CD4-positive, alpha-beta T cell treated with Interleukin-21 for 1 hour (primary cell): ENCODE results near the gene STX2.
"Not testable (repeated sequence)": the region's sequence is repeated elsewhere in the genome, so short reads cannot be mapped to it uniquely, and the experiment has no call there.

Source experiments
- DNase-seq: peaks from one replicate; pipeline ENCODE4 v3.0.0-alpha.2; 2020

Gene STX2

DNA sequence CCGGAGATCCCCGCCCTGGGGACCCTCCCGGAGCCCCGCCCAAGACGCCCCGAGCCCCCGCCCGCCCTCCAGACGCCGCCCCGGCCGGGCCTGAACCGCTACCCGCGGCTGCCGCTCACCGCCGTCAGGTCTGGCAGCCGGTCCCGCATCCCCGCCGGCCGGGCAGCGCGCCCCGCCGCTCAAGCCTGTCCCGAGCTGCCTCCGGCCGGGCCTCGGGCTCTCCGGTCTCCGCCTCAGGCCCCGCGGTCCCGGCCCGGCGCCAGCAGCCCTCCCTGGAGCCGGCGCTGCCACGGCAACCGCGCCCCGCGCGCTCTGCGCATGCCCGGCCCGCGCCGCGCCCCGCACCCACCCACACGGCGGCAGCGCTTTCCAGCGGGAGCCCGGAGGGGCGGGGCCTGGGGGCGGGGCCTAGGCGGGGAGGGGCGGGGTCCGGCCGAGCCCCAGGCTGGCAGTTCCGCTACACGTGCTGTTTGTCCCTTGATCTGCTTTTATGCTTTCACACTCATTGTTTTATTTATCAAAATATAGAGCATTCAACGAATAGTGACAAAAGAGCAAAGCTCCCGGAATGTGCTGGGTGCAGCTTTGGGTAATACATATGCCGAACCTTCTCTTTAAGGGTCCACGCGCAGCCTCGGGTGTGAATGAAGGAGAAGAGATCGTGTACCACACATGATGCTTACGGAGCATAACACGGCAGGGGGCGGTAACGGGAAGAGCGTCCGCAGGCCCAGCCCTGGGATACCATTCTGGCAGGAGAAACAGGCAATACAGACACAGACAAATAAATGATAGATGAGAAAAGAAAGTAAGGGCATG lies at the start of gene STX2:
Gene STX2, minus strand, starts transcription at position 300 of the 819 bp plus-strand sequence. Its CDS starts 151 bp downstream, at position 149.
- peak; percentile 90 for DNase-seq

GRCh38 chr12:130887190-130887589 lies 48.1 kb upstream of the STX2 start:
- not testable (repeated sequence) for DNase-seq

DNA sequence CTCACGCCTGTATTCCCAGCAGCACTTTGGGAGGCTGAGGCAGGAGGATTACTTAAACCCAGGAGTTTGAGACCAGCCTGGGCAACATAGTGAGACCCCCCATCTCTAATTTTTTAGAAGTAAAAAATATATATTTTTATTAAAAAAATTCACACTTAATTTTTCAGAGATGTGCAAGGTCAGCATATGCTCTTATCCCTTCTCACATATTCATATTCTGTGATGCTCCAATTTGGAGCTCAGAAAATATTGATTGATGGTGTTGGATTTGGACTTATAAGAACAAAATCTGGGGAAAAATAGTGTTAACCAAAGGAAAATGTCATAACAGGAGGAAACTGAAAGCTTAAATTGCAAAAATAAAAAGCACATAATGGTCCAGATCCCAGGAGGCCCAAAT lies 42.5 kb upstream of the STX2 start:
- DNase-seq: no peak

DNA sequence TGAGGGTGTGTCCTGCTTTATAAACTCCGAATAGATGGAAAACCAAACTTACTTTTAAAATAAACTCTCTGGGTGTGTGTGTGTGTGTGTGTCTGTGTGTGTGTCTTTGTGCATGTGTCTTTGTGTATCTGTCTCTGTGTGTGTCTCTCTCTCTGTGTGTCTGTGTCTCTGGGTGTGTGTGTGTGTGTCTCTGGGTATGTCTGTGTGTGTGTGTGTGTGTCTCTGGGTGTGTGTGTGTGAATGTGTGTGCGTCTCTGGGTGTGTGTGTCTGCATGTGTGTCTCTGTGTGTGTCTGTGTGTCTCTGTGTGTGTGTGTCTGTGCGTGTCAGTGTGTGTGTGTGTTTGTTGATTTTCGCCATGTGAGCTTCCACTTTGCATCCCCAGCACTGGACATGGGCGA lies 42.0 kb upstream of the STX2 start:
- no peak for DNase-seq

DNA sequence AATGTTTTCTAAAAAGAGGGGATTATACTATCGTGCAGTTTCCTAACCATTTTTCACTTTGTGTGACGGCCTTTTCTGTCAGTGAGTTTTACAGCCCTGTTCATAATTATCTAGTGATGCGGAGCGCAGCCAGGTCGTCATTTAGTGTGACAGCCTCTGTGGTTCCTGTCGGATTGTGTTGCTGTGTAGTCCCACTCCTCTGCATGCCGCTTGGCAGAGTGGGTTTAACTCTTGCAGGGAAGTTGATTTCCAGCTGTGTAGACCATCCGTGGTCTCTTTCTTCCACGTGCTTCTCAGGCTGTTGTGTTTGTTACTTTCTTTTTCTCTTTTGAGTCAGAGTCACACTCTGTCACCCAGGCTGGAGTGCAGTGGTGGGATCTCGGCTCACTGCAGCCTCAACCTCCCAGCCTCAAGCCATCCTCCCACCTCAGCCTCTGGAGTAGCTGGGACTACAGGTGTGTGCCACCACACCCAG lies 41.4 kb upstream of the STX2 start:
- DNase-seq: no peak

DNA sequence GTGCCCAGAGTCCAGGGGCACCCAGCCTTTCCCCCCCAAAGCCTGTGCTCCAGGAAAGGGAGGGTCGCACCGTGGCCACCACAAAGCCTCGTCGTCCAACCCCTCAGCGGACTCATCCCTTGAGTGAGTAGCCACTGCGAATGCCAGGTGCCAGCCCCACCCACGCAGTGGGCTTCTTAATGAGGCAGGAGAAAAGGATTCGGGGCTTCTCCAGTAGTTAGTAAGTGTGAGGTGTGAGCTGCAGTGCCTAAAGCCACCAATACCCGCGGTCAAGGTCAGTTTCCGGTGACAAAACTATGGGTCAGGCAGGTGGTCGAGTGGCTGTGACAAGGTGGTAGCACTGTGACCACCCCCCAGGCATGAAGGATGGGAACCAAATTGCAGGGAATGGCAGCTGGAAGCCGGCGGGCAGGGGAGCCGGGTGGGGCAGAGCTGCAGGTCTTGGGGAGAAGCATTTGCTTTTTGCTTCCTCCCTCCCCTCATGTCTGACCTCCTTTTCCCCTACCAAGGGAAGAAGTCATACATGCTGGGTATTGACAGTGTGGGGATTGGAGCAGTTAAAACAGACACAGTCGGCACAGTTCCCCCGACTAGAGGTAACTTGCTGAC lies 40.8 kb upstream of the STX2 start:
- no peak for DNase-seq

DNA sequence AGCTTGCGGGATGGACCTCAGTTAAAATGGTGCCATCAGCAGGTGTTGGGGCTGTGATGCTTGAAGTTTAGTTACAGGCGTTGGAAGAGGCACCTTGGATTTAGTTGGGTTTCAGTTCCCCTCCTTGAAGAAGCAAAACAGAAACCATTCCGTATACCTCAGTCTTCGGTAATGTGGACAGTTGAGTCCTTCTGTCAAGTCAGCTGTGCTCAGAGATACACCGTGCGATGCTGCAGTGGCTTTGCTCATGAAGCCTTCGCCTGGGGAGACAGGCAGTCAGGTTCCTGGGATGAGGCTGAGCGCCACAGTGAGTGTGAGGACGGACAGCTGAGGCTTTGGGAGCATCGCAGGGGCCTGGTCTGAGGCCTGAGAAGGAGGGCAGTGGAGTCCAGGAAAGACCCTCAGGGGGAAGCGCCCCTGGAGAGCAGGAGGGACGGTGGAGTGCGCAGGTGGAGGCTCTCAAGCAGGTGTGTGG lies 40.2 kb upstream of the STX2 start:
- no peak for DNase-seq

DNA sequence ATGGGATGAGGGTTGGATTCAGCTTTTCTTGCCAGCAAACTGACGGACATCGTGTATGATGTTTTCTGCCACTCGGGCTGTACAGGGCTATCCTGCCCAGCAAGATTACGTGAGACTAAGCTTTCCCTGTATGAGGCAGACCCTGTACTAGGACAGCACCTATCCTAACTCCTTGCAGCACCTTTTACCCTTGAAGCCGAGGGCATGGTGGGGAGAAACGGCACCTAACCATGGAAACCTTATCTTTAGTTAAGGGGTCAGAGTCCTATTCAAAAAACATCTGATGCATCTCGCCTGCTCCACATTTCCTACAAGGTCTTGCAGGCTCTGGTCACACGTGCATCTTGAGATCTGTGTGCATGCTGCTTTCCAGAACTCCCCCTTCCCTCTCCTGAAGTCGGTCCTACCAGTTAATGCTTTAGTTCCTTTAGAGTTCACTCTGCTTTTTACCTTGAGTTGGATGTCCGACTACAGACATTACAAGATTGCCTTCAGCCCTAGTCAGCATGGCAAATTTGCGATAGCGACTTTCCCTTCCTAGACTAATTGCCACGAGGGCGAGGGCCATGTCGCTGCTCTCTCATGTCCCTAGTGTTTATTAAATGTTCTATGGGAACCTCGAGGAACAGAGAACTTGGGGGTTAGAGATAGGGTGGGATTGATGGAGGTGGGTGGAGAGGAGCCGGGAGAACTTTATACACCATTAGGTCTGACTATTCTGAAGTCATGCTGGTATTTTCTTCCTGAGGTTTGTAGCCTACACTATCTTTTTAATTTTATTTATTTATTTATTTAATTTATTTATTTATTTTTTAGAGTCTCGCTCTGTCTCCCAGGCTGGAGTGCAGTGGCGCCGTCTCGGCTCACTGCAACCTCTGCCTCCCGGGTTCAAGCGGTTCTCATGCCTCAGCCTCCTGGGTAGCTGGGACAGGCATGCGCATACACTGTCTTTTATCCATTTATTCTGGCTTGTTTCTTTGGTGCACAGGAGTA lies 39.4 kb upstream of the STX2 start:
- DNase-seq: no peak

GRCh38 chr12:130877333-130877732 lies 38.3 kb upstream of the STX2 start:
- no peak for DNase-seq

GRCh38 chr12:130876758-130877157 lies 37.7 kb upstream of the STX2 start:
- no peak for DNase-seq

DNA sequence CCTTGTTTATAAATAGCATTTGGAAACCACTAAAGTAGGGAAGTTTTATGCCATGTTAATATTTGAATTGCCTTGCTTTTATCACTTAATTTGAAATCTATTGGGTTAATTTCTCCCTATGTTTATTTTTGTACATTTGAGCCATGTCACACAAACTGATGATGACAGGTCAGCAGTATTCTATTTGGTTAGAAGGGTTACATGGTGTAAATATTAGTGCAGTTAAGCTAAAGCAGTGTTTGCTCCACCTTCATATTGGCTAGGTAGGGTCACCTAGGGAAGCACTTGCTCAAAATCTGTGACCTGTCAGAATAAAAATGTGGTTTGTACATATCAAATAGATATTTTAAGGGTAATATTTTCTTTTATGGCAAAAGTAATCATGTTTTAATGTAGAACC lies 37.2 kb upstream of the STX2 start:
- no peak for DNase-seq

DNA sequence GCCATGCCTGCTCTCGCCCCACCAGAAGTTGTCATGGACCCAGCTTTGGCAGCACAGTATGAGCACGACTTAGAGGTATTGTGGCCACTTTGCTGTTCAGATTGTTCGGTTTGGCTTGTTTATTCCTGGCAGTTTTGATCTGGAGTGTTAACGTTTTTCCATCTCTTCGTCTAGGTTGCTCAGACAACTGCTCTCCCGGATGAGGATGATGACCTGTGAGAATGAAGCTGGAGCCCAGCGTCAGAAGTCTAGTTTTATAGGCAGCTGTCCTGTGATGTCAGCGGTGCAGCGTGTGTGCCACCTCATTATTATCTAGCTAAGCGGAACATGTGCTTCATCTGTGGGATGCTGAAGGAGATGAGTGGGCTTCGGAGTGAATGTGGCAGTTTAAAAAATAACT lies 36.7 kb upstream of the STX2 start:
- DNase-seq: not testable (repeated sequence)

- DNase-seq: no peak
Observed at GRCh38 chr12:130875193-130875592, 36.1 kb upstream of the STX2 start.

GRCh38 chr12:130874696-130875095 lies 35.6 kb upstream of the STX2 start:
- no peak for DNase-seq

DNA sequence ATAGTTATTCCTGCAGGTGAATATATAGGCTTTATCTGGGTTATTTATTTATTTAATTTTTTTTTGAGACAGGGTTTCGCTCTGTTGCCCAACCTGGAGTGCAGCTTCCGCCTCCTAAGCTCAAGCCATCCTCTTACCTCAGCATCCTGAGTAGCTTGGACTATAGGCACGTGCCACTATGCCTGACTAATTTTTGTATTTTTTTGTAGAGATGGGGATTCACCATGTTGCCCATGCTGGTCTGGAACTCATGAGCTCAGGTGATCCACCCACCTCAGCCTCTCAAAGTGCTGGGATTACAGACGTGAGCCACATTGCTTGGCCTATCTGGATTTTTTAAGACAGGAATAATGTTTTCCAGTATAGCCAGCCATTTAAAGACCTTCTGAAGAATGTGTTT lies 34.8 kb upstream of the STX2 start:
- no peak for DNase-seq

GRCh38 chr12:130873106-130873795 lies 34.2 kb upstream of the STX2 start:
- no peak for DNase-seq

GRCh38 chr12:130872179-130873096 lies 33.4 kb upstream of the STX2 start:
- peak; percentile 58 for DNase-seq

GRCh38 chr12:130871286-130872178 lies 32.5 kb upstream of the STX2 start, which contains the start of gene RAN:
Gene RAN, plus strand, starts transcription at chr12:130872066. Its CDS starts 528 bp downstream, at chr12:130872594.
- DNase-seq: peak; percentile 93

DNA sequence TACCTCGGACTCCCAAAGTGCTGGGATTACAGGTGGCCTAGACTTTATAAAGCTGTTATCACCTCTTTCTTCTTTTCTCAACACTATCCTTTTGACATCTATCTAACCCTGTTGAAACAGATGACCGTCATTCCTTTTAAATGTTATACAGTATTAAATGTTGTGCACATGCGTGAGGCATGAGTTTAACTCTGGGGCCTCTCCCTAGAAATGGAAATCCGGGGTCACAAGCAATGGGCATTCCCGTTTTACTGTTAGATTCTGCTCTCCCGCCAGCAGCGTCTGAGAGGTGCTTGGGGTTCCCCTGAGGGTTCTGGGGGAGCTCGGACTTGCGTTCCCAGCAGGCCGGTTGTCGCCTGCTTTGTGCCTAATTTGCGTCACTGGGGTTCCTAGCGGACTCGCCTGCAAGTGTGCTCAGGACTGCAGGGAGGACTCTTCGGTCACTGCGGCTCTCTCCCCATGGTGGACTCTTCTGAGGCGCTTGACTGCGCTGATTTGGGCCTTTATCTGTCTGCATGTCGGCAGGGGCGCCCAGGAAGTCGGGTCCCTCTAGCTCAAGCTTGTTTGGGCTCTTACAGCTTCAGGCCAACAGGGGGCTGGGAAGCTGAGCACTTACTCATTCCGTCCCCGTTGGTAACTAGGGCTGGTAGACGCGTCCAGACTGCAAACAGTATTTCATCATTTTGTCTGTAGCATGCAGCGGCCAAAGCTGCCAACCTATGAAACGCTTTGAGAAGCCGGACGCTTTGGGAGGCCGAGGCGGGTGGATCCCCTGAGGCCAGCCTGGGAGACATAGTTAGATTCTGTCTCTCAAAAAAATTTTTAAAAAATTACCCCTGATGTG lies 31.6 kb upstream of the STX2 start:
- peak; percentile 78 for DNase-seq
